ENCODE measurements around the gene SLC16A14.

SLC16A14 gene

DNA sequence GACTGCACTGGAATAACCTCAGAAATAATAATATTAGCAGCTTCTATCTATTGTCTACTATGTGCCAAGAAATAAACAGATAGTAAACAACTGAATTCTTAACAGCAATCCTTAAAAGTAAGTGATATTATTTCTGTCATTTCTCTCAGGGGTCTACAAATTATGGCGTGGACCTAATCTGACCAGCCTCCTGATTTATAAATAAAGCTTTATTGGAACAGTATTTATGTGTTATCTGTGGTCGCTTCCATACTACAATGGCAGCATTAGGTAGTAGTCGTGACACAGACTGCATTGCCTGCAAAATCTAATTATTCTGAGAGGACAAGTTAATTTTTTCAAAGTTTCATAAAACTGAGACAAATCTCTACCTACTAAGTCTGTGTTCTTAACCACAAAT, 49.0 kb downstream of the SLC16A14 start:
- no peaks in the 10 kb centered on the region for H3K79me2 ChIP-seq (ENCODE audit: control insufficient read depth, low read length)
- H3K27me3 ChIP-seq (ENCODE audit: control insufficient read depth, low read length) = peaks cover 6% of the 10 kb centered on the region; the same call in 1 of the 2 replicates
- no peak overlapping the region for H3K27ac ChIP-seq (ENCODE audit: low read depth, low read length)
- no peaks in the 10 kb centered on the region for H3K4me1 ChIP-seq (ENCODE audit: control insufficient read depth, low read length)
- H3K4me2 ChIP-seq (ENCODE audit: low read length) = no peak overlapping the region
- no peaks in the 10 kb centered on the region for H3K9me2 ChIP-seq (replicated peaks; ENCODE audit: control insufficient read depth, low read length)
- no peaks in the 10 kb centered on the region for H4K20me1 ChIP-seq (ENCODE audit: control insufficient read depth, insufficient read depth, low read depth, low read length)
- H3F3A ChIP-seq (ENCODE audit: control insufficient read depth, insufficient read depth) = no peaks in the 10 kb centered on the region
- TF ChIP-seq CTCF (IDR thresholded peaks at IDR 0.05; ENCODE audit: low read depth, low read length, poor library complexity, severe bottlenecking) (no peak), EZH2phosphoT487 (IDR thresholded peaks at IDR 0.05; ENCODE audit: borderline replicate concordance, low read length) (no peak)
- no peaks in the 10 kb centered on the region for H3K36me3 ChIP-seq (ENCODE audit: control insufficient read depth, low read length)
- no peaks in the 10 kb centered on the region; the same call in 1 of the 2 replicates for H3K9me3 ChIP-seq (ENCODE audit: control insufficient read depth, insufficient read depth, low read length)
- H3K4me3 ChIP-seq (ENCODE audit: low read length) = no peak overlapping the region

- peaks cover 6% of the 10 kb centered on the region; the same call in 1 of the 2 replicates for H3K27me3 ChIP-seq (ENCODE audit: control insufficient read depth, low read length)
- no peak overlapping the region for H3K27ac ChIP-seq (ENCODE audit: low read depth, low read length)
- H4K20me1 ChIP-seq (ENCODE audit: control insufficient read depth, insufficient read depth, low read depth, low read length) = no peaks in the 10 kb centered on the region
- H3K4me3 ChIP-seq (ENCODE audit: low read length) = no peak overlapping the region
- no peak overlapping the region for H3K4me2 ChIP-seq (ENCODE audit: low read length)
- no peaks in the 10 kb centered on the region for H3K9me2 ChIP-seq (replicated peaks; ENCODE audit: control insufficient read depth, low read length)
- no peak for TF ChIP-seq CTCF (IDR thresholded peaks at IDR 0.05; ENCODE audit: low read depth, low read length, poor library complexity, severe bottlenecking)
- TF ChIP-seq EZH2phosphoT487 (IDR thresholded peaks at IDR 0.05; ENCODE audit: borderline replicate concordance, low read length) = no peak
- no peaks in the 10 kb centered on the region; the same call in 1 of the 2 replicates for H3K9me3 ChIP-seq (ENCODE audit: control insufficient read depth, insufficient read depth, low read length)
- no peaks in the 10 kb centered on the region for H3K36me3 ChIP-seq (ENCODE audit: control insufficient read depth, low read length)
- no peaks in the 10 kb centered on the region for H3K79me2 ChIP-seq (ENCODE audit: control insufficient read depth, low read length)
- H3K4me1 ChIP-seq (ENCODE audit: control insufficient read depth, low read length) = no peaks in the 10 kb centered on the region
- H3F3A ChIP-seq (ENCODE audit: control insufficient read depth, insufficient read depth) = no peaks in the 10 kb centered on the region
Observed at GRCh38 chr2:230018153-230018552, 50.6 kb downstream of the SLC16A14 start.

GRCh38 chr2:230016844-230017243, 51.9 kb downstream of the SLC16A14 start:
- no peaks in the 10 kb centered on the region; the same call in 1 of the 2 replicates for H3K9me3 ChIP-seq (ENCODE audit: control insufficient read depth, insufficient read depth, low read length)
- H3F3A ChIP-seq (ENCODE audit: control insufficient read depth, insufficient read depth) = no peaks in the 10 kb centered on the region
- no peak overlapping the region for H3K4me3 ChIP-seq (ENCODE audit: low read length)
- TF ChIP-seq EZH2phosphoT487 (IDR thresholded peaks at IDR 0.05; ENCODE audit: borderline replicate concordance, low read length) = no peak
- TF ChIP-seq CTCF (IDR thresholded peaks at IDR 0.05; ENCODE audit: low read depth, low read length, poor library complexity, severe bottlenecking) = no peak
- H4K20me1 ChIP-seq (ENCODE audit: control insufficient read depth, insufficient read depth, low read depth, low read length) = no peaks in the 10 kb centered on the region
- no peaks in the 10 kb centered on the region for H3K4me1 ChIP-seq (ENCODE audit: control insufficient read depth, low read length)
- no peaks in the 10 kb centered on the region for H3K79me2 ChIP-seq (ENCODE audit: control insufficient read depth, low read length)
- no peaks in the 10 kb centered on the region for H3K36me3 ChIP-seq (ENCODE audit: control insufficient read depth, low read length)
- H3K27ac ChIP-seq (ENCODE audit: low read depth, low read length) = no peak overlapping the region
- H3K9me2 ChIP-seq (replicated peaks; ENCODE audit: control insufficient read depth, low read length) = no peaks in the 10 kb centered on the region
- peaks cover 6% of the 10 kb centered on the region; the same call in 1 of the 2 replicates for H3K27me3 ChIP-seq (ENCODE audit: control insufficient read depth, low read length)
- H3K4me2 ChIP-seq (ENCODE audit: low read length) = no peak overlapping the region
